Measurements from ENCODE around the gene PTGES2.

DNA sequence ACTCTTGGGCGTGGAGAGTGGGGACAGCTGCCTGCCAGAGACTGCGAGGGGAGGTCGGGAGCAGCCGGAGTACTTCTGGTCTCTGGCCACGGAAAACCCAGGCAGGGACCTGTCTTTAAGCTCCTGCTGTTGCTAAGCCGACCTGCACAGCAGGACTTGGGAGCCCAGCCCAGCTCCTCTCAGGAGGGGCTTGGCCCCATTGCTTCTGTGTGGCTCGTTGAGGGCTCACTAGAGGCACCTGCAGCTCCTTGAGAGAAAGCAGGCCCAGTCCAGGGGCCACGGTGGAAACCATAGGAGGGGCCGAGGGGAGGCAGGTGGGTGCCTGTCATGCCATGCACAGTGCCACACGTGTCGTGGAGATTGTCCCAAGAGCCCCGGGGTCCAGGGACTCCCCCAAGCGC lies 18.4 kb upstream of the PTGES2 start:
- TF ChIP-seq ZFX (CRISPR knock-in tag; IDR thresholded peaks at IDR 0.05; ENCODE audit: low read depth): no peak
- no peak for TF ChIP-seq MED8 (CRISPR knock-in tag; IDR thresholded peaks at IDR 0.05; ENCODE audit: insufficient replicate concordance)
- no peak for TF ChIP-seq CTCF (CRISPR knock-in tag; IDR thresholded peaks at IDR 0.05)
- TF ChIP-seq, protein P1, sequence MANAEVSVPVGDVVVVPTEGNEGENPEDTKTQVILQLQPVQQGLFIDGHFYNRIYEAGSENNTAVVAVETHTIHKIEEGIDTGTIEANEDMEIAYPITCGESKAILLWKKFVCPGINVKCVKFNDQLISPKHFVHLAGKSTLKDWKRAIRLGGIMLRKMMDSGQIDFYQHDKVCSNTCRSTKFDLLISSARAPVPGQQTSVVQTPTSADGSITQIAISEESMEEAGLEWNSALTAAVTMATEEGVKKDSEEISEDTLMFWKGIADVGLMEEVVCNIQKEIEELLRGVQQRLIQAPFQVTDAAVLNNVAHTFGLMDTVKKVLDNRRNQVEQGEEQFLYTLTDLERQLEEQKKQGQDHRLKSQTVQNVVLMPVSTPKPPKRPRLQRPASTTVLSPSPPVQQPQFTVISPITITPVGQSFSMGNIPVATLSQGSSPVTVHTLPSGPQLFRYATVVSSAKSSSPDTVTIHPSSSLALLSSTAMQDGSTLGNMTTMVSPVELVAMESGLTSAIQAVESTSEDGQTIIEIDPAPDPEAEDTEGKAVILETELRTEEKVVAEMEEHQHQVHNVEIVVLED (CRISPR knock-in tag; IDR thresholded peaks at IDR 0.05; ENCODE audit: borderline replicate concordance): no peak
- no peak for TF ChIP-seq ZNF207 (IDR thresholded peaks at IDR 0.05; ENCODE audit: borderline replicate concordance)
- TF ChIP-seq MAX (IDR thresholded peaks at IDR 0.05): no peak
- no peak for TF ChIP-seq RAD21 (CRISPR knock-in tag; IDR thresholded peaks at IDR 0.05)
- TF ChIP-seq EZH2 (conservative IDR thresholded peaks at IDR 0.05; ENCODE audit: low read depth, low read length): no peak
- no peak for TF ChIP-seq NR3C1 (CRISPR knock-in tag; IDR thresholded peaks at IDR 0.05)
